SU-DHL-6 (cell line): ENCODE measurements around the gene BMPR2.

Experiments
- EZH2phosphoT487 ChIP-seq: fragments of 200-600 bp; sonication (generic), shearing (Covaris generic); conservative IDR thresholded peaks from 2 replicates; pipeline ENCODE4 v1.6.1; 2018; ENCODE audit warnings: mild to moderate bottlenecking, antibody characterized with exemption, low read length, moderate library complexity, mixed read lengths
- TF ChIP-seq, protein P1 (sequence below): fragments of 200-600 bp; sonication (generic); IDR thresholded peaks from one replicate; pipeline ENCODE4 v1.5.1; 2017; ENCODE audit warnings: antibody characterized with exemption, mild to moderate bottlenecking, low read length, moderate library complexity; ENCODE audit not compliant: insufficient read depth, poor library complexity, severe bottlenecking

DNA sequence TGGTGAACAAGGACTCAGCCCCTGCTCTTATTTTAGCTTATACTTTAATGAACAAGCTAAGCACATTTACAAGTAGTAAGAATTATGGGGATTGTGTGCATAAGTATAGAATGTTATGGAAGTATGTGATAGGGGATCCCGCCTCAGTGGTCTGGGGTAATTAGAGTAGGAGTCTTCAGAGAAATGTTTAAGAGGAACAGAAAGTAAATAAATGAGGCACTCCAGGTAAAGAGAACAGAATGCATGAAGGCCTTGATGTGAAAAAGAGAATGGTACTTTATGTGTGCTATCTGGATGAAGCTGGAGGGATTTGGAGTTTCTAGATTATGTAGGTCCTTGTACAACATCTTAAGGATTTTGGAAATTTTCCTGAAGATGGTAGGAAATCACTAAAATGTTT is 76.6 kb downstream of the BMPR2 start:
- TF ChIP-seq, protein P1, sequence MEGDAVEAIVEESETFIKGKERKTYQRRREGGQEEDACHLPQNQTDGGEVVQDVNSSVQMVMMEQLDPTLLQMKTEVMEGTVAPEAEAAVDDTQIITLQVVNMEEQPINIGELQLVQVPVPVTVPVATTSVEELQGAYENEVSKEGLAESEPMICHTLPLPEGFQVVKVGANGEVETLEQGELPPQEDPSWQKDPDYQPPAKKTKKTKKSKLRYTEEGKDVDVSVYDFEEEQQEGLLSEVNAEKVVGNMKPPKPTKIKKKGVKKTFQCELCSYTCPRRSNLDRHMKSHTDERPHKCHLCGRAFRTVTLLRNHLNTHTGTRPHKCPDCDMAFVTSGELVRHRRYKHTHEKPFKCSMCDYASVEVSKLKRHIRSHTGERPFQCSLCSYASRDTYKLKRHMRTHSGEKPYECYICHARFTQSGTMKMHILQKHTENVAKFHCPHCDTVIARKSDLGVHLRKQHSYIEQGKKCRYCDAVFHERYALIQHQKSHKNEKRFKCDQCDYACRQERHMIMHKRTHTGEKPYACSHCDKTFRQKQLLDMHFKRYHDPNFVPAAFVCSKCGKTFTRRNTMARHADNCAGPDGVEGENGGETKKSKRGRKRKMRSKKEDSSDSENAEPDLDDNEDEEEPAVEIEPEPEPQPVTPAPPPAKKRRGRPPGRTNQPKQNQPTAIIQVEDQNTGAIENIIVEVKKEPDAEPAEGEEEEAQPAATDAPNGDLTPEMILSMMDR, result no peak
- TF ChIP-seq EZH2phosphoT487, result no peak
